Mesenchymal stem cell (in vitro differentiated cells and primary cell): ENCODE results near the gene RPGRIP1L.
A peak's percentile ranks its signal among the peaks of the same experiment; 100 is the strongest.

Source experiments
- DNase-seq: peaks from one replicate; pipeline ENCODE4 v3.0.0-alpha.2; 2013
- H2AFZ ChIP-seq: one replicate; pipeline ENCODE4 v1.6.1; 2013; ENCODE audit warnings: low read depth, mild to moderate bottlenecking, control low read depth, inconsistent platforms, low read length, moderate library complexity
- H2AK5ac ChIP-seq: 2 replicates; pipeline ENCODE4 v1.6.1; 2013; ENCODE audit warnings: low read length, moderate library complexity, mild to moderate bottlenecking, inconsistent platforms; ENCODE audit not compliant: severe bottlenecking
- H2BK120ac ChIP-seq: one replicate; pipeline ENCODE4 v1.6.1; 2013; ENCODE audit warnings: low read depth, mild to moderate bottlenecking, inconsistent platforms, low read length, moderate library complexity
- H2BK12ac ChIP-seq, 2 experiments: one replicate each; pipeline ENCODE4 v1.6.1; 2013; ENCODE audit warnings: inconsistent platforms in 2 of 2, low read length in 2 of 2, mild to moderate bottlenecking in 2 of 2, moderate library complexity in 2 of 2, control low read depth in 1 of 2
- H2BK15ac ChIP-seq: one replicate; pipeline ENCODE4 v1.6.1; 2013; ENCODE audit warnings: mild to moderate bottlenecking, low read depth, inconsistent platforms; ENCODE audit not compliant: poor library complexity, severe bottlenecking
- H2BK5ac ChIP-seq: 2 replicates; pipeline ENCODE4 v1.6.1; 2013; ENCODE audit warnings: low read depth, mild to moderate bottlenecking, low read length, control low read depth, inconsistent platforms; ENCODE audit not compliant: poor library complexity, severe bottlenecking
- H3K14ac ChIP-seq, 2 experiments: one replicate each; pipeline ENCODE4 v1.6.1; 2013; ENCODE audit warnings: inconsistent platforms in 2 of 2, low read length in 2 of 2, control low read depth in 1 of 2, mild to moderate bottlenecking in 1 of 2, moderate library complexity in 1 of 2
- H3K18ac ChIP-seq, 2 experiments: one replicate each; pipeline ENCODE4 v1.6.1; 2013; ENCODE audit warnings: inconsistent platforms in 2 of 2, low read length in 2 of 2, control low read depth in 1 of 2, low read depth in 1 of 2, mild to moderate bottlenecking in 1 of 2
- H3K23ac ChIP-seq, 2 experiments: one replicate each; pipeline ENCODE4 v1.6.1; 2013; ENCODE audit warnings: inconsistent platforms in 2 of 2, low read length in 2 of 2, mild to moderate bottlenecking in 2 of 2, moderate library complexity in 2 of 2, control low read depth in 1 of 2
- H3K27ac ChIP-seq: 2 replicates; pipeline ENCODE4 v1.5.1; 2013; ENCODE audit warnings: mild to moderate bottlenecking, moderate library complexity, low read length, control low read depth, inconsistent platforms; ENCODE audit not compliant: poor library complexity, severe bottlenecking
- H3K27me3 ChIP-seq, 2 experiments: 2 replicates each; pipeline versions ENCODE4 v1.6.1 to v1.7.0; 2013; ENCODE audit warnings: low read length in 2 of 2, mild to moderate bottlenecking in 2 of 2, moderate library complexity in 2 of 2, control low read depth in 1 of 2, inconsistent platforms in 1 of 2; ENCODE audit not compliant: control insufficient read depth in 1 of 2, insufficient read depth in 1 of 2
- H3K36me3 ChIP-seq, 2 experiments: 2 replicates each; pipeline versions ENCODE4 v1.6.1 to v1.7.0; 2013; ENCODE audit warnings: low read length in 2 of 2, control low read depth in 1 of 2, inconsistent platforms in 1 of 2, low read depth in 1 of 2, mild to moderate bottlenecking in 1 of 2; ENCODE audit not compliant: insufficient read depth in 2 of 2, control insufficient read depth in 1 of 2
- H3K4ac ChIP-seq, 2 experiments: one replicate each; pipeline ENCODE4 v1.6.1; 2013; ENCODE audit warnings: inconsistent platforms in 2 of 2, low read length in 2 of 2, mild to moderate bottlenecking in 2 of 2, moderate library complexity in 2 of 2, control low read depth in 1 of 2, low read depth in 1 of 2
- H3K4me1 ChIP-seq: 2 replicates; pipeline ENCODE4 v1.6.1; 2013; ENCODE audit warnings: low read depth, low read length, control low read depth; ENCODE audit not compliant: control insufficient read depth, insufficient read depth
- H3K4me2 ChIP-seq: 2 replicates; pipeline ENCODE4 v1.6.1; 2013; ENCODE audit warnings: low read length, mild to moderate bottlenecking, inconsistent platforms; ENCODE audit not compliant: poor library complexity, severe bottlenecking
- H3K4me3 ChIP-seq, 2 experiments: 2 replicates each; pipeline versions ENCODE4 v1.5.1 to v1.7.0; 2013; ENCODE audit warnings: low read length in 2 of 2, mild to moderate bottlenecking in 2 of 2, control low read depth in 1 of 2, low read depth in 1 of 2; ENCODE audit not compliant: insufficient read depth in 1 of 2
- H3K79me1 ChIP-seq: replicated peaks from 2 replicates; pipeline ENCODE4 v1.6.1; 2013; ENCODE audit warnings: mild to moderate bottlenecking, control low read depth, low read length, inconsistent platforms; ENCODE audit not compliant: poor library complexity, severe bottlenecking
- H3K9ac ChIP-seq: 2 replicates; pipeline ENCODE4 v1.7.0; 2013; ENCODE audit warnings: mild to moderate bottlenecking, low read length, moderate library complexity
- H3K9me3 ChIP-seq: 2 replicates; pipeline ENCODE4 v1.7.0; 2013; ENCODE audit warnings: mild to moderate bottlenecking, low read length; ENCODE audit not compliant: control insufficient read depth
- H4K8ac ChIP-seq: one replicate; pipeline ENCODE4 v1.6.1; 2013; ENCODE audit warnings: inconsistent platforms, mild to moderate bottlenecking, low read length, moderate library complexity
- H4K91ac ChIP-seq: one replicate; pipeline ENCODE4 v1.6.1; 2013; ENCODE audit warnings: mild to moderate bottlenecking, low read length, inconsistent platforms
- WGBS: methylation state at CpG from one replicate; pipeline ENCODE4 v1.1.7; 2013; ENCODE audit warnings: mixed read lengths; 5-methylcytosine and 5-hydroxymethylcytosine counted together

The RPGRIP1L gene

GRCh38 chr16:53745086-53745485, 41.4 kb upstream of the RPGRIP1L start:
- Histone ChIP-seq H3K9ac (peak overlapping the region; percentile 39), H3K27me3 (no peaks in the 10 kb centered on the region), H3K14ac (no peak overlapping the region), H3K18ac (no peak overlapping the region), H3K79me1 (peaks cover 10% of the 10 kb centered on the region), H3K4me3 (peak overlapping the region in 1 of 2 experiments; percentile 35), H3K9me3 (peaks cover 7% of the 10 kb centered on the region), H2BK12ac (no peak overlapping the region), H3K4me1 (peaks cover 4% of the 10 kb centered on the region), H3K4me2 (no peak overlapping the region), H2BK5ac (no peak overlapping the region), H4K8ac (no peak overlapping the region), H2AFZ (no peak overlapping the region), H2AK5ac (no peak overlapping the region), H4K91ac (no peak overlapping the region), H2BK120ac (no peak overlapping the region), H3K4ac (no peak overlapping the region), H3K27ac (no peak overlapping the region), H3K36me3 (no peaks in the 10 kb centered on the region), H2BK15ac (no peak overlapping the region), H3K23ac (no peak overlapping the region)
- WGBS, result 69% methylated on average over 2 of the region's 3 CpGs
- DNase-seq, result no peak

GRCh38 chr16:53744449-53744848, 40.8 kb upstream of the RPGRIP1L start:
- peak overlapping the region in 1 of 2 experiments; percentile 35 for H3K4me3 ChIP-seq
- no peak overlapping the region for H2BK5ac ChIP-seq
- peaks cover 4% of the 10 kb centered on the region for H3K4me1 ChIP-seq
- no peaks in the 10 kb centered on the region for H3K36me3 ChIP-seq
- no peak overlapping the region for H3K23ac ChIP-seq
- H2BK12ac ChIP-seq, result no peak overlapping the region
- H2AFZ ChIP-seq, result no peak overlapping the region
- no peaks in the 10 kb centered on the region for H3K27me3 ChIP-seq
- no peak overlapping the region for H3K4me2 ChIP-seq
- no peak for DNase-seq
- H3K14ac ChIP-seq, result no peak overlapping the region
- H3K9ac ChIP-seq, result no peak overlapping the region
- peaks cover 10% of the 10 kb centered on the region for H3K79me1 ChIP-seq
- no peak overlapping the region for H3K4ac ChIP-seq
- WGBS, result 62% methylated on average over 2 of the region's 3 CpGs
- no peak overlapping the region for H2BK15ac ChIP-seq
- H3K9me3 ChIP-seq, result peaks cover 7% of the 10 kb centered on the region
- no peak overlapping the region for H2AK5ac ChIP-seq
- no peak overlapping the region for H4K8ac ChIP-seq
- no peak overlapping the region for H4K91ac ChIP-seq
- no peak overlapping the region for H3K27ac ChIP-seq
- no peak overlapping the region for H2BK120ac ChIP-seq
- H3K18ac ChIP-seq, result no peak overlapping the region

- Histone ChIP-seq H4K91ac (no peak overlapping the region), H2BK120ac (no peak overlapping the region), H3K27me3 (no peaks in the 10 kb centered on the region), H3K4me1 (peaks cover 4% of the 10 kb centered on the region), H3K14ac (no peak overlapping the region), H3K4me2 (no peak overlapping the region), H2BK12ac (no peak overlapping the region), H3K9ac (no peak overlapping the region), H3K36me3 (no peaks in the 10 kb centered on the region), H2BK5ac (no peak overlapping the region), H3K18ac (no peak overlapping the region), H2AFZ (no peak overlapping the region), H3K23ac (no peak overlapping the region), H4K8ac (no peak overlapping the region), H3K9me3 (peaks cover 7% of the 10 kb centered on the region), H2AK5ac (no peak overlapping the region), H3K79me1 (peaks cover 7% of the 10 kb centered on the region), H3K4ac (no peak overlapping the region), H2BK15ac (no peak overlapping the region), H3K27ac (no peak overlapping the region), H3K4me3 (no peak overlapping the region)
- DNase-seq, result peak; percentile 30
- 72% methylated on average over 3 of the region's 3 CpGs for WGBS
Measured at GRCh38 chr16:53743149-53743566, 39.5 kb upstream of the RPGRIP1L start.

- WGBS, result 90% methylated on average over 1 of the region's 2 CpGs
- no peak overlapping the region for H3K14ac ChIP-seq
Measured at GRCh38 chr16:53741546-53741945, 37.9 kb upstream of the RPGRIP1L start.

More at GRCh38 chr16:53741546-53741945, 37.9 kb upstream of the RPGRIP1L start:
- Histone ChIP-seq H3K23ac (no peak overlapping the region), H3K4me2 (no peak overlapping the region), H3K27me3 (no peaks in the 10 kb centered on the region), H2BK120ac (no peak overlapping the region), H4K91ac (no peak overlapping the region), H3K9ac (no peak overlapping the region), H3K9me3 (no peaks in the 10 kb centered on the region), H2AK5ac (no peak overlapping the region), H3K79me1 (peaks cover 11% of the 10 kb centered on the region), H4K8ac (no peak overlapping the region), H3K18ac (no peak overlapping the region), H2BK15ac (no peak overlapping the region), H2BK12ac (no peak overlapping the region), H3K4me1 (peaks cover 4% of the 10 kb centered on the region), H2BK5ac (no peak overlapping the region), H3K27ac (no peak overlapping the region), H3K4ac (no peak overlapping the region), H3K36me3 (no peaks in the 10 kb centered on the region), H3K4me3 (no peak overlapping the region), H2AFZ (no peak overlapping the region)
- DNase-seq, result no peak
